Fibroblast of peridontal ligament (primary cell): Measurements from ENCODE around the gene IHH.

Source experiments
- DNase-seq: peaks from one replicate; pipeline ENCODE4 v3.0.0-alpha.2; 2010; ENCODE audit errors: extremely low read depth

The IHH gene

GRCh38 chr2:219019436-219019835 is 41.3 kb downstream of the IHH start:
- DNase-seq, result no peak

DNA sequence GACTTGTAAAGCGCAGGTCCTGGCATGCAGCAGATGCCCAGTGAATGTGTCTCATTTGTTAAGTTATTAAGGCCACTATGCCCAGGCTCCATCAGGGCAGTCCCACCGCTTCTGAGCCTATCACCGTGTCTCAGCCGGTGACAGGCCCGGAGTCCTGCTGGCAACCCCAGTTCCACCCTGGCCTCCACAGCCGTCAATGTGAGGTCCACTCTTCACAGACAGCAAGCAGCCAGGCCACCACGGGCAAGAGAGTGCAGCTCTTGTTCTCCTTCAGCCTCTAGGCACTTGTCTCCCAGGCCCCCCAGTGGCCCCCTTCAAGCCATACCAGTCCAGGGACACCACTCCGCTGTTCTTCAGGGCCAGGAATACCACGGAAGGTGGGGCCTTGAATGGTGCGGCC is 42.0 kb downstream of the IHH start:
- DNase-seq, result no peak

- DNase-seq, result no peak
Measured at GRCh38 chr2:219018286-219018685, 42.4 kb downstream of the IHH start.

GRCh38 chr2:219017201-219017931 is 43.4 kb downstream of the IHH start:
- no peak for DNase-seq

GRCh38 chr2:219016721-219017120 is 44.0 kb downstream of the IHH start:
- DNase-seq, result no peak

GRCh38 chr2:219010873-219011272 is 49.8 kb downstream of the IHH start:
- DNase-seq, result no peak

DNA sequence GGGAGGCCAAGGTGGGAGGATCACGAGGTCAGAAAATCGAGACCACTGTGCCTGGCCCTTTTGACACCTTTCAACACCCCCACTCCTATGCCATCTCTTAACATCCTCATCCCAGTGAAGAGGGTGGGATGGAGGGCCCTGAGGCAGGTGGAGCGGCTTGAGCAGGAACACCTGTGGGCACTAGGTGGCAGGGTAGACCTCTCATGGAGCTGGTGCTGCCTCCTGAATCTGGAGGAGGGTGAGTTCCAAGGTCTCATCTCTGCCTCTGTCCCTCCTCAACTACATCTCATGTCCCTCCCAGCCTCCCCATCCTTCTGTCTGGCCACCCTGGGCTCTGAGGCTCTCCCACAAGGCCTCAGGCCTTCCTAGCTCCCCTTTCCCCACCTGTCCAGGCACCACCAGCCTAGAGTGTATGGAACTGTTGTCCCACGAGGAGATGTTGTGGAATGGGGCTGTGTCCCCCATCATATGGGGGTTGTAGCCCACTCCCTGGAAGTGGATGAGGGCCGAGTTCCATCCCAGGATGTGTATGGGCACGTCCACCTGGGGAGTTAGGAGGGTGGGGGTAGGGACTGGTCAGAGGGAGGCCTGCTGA is 50.5 kb downstream of the IHH start:
- DNase-seq, result no peak

DNA sequence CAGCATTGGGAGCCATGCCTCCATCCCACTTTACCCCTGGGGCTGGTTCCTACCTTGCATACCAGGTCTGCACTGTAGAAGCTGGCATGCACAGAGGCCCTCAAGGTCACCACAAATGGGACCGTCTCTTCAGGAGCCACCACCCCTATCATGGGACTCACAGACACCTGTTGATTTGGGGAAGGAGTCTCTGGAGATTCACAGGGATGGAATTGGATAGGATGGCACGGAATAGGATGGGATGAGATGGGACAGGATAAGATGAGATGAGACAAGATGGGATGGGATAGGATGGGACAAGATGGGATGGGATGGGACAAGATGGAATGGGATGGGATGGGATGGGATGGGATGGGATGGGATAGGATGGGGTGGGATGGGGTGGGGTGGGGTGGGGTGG is 51.4 kb downstream of the IHH start:
- DNase-seq, result no peak
